Common myeloid progenitor, CD34-positive (primary cell): ENCODE data around the gene CCS.

Experiments used
- CTCF ChIA-PET: fragments of 350-600 bp; sonication (Branson Sonifier 250); formaldehyde crosslinking; loops from one replicate; lab custom pipeline; 2021; ENCODE audit warnings: antibody characterized with exemption; lab: Charles Lee
- POLR2A ChIA-PET: fragments of 350-600 bp; sonication (Branson Sonifier 250); formaldehyde crosslinking; loops from one replicate; lab custom pipeline; 2021; ENCODE audit warnings: antibody characterized with exemption; lab: Charles Lee
- DNase-seq, 3 donors: peaks; one replicate each; pipeline versions ENCODE4 v3.0.0 to v3.0.0-alpha.2; 2013
- H3K27ac ChIP-seq, 2 experiments: 1 replicate in 1 of 2; 2 replicates in 1 of 2; pipeline ENCODE4 v1.7.0; 2013; ENCODE audit warnings: inconsistent platforms in 2 of 2, low read length in 2 of 2, mild to moderate bottlenecking in 2 of 2, low read depth in 1 of 2, moderate library complexity in 1 of 2; ENCODE audit not compliant: severe bottlenecking in 2 of 2, insufficient read depth in 1 of 2, poor library complexity in 1 of 2
- H3K27me3 ChIP-seq, 5 experiments: replicated peaks in 2 of 5; 1 replicate in 3 of 5; 2 replicates in 2 of 5; pipeline versions ENCODE4 v1.6.1 to v1.7.0; 2013; ENCODE audit warnings: low read length in 4 of 5, mild to moderate bottlenecking in 2 of 5, moderate library complexity in 2 of 5, inconsistent platforms in 1 of 5; ENCODE audit not compliant: insufficient read depth in 5 of 5, control insufficient read depth in 4 of 5
- H3K36me3 ChIP-seq, 4 experiments: 1 replicate in 2 of 4; 2 replicates in 2 of 4; pipeline versions ENCODE4 v1.6.1 to v1.7.0; 2013; ENCODE audit warnings: low read length in 3 of 4, control low read depth in 1 of 4, mild to moderate bottlenecking in 1 of 4; ENCODE audit not compliant: control insufficient read depth in 4 of 4, insufficient read depth in 4 of 4
- H3K4me1 ChIP-seq, 4 experiments: 1 replicate in 3 of 4; 2 replicates in 1 of 4; pipeline versions ENCODE4 v1.6.1 to v1.7.1; 2013; ENCODE audit warnings: low read length in 3 of 4, mild to moderate bottlenecking in 3 of 4, control low read depth in 1 of 4, inconsistent platforms in 1 of 4, moderate library complexity in 1 of 4; ENCODE audit not compliant: control insufficient read depth in 4 of 4, insufficient read depth in 4 of 4; ENCODE audit errors: control extremely low read depth in 1 of 4
- H3K4me3 ChIP-seq, 7 experiments: 1 replicate in 4 of 7; 2 replicates in 3 of 7; pipeline versions ENCODE4 v1.5.1 to v1.7.0; 2013; ENCODE audit warnings: mild to moderate bottlenecking in 7 of 7, low read length in 6 of 7, moderate library complexity in 6 of 7, inconsistent platforms in 2 of 7, low read depth in 2 of 7, control low read depth in 1 of 7; ENCODE audit not compliant: insufficient read depth in 4 of 7, control insufficient read depth in 1 of 7; ENCODE audit errors: extremely low read depth in 1 of 7
- H3K9me3 ChIP-seq, 5 experiments: 1 replicate in 4 of 5; 2 replicates in 1 of 5; pipeline versions ENCODE4 v1.6.1 to v1.7.1; 2013; ENCODE audit warnings: low read length in 4 of 5, mild to moderate bottlenecking in 2 of 5, inconsistent platforms in 1 of 5, low read depth in 1 of 5, moderate library complexity in 1 of 5; ENCODE audit not compliant: control insufficient read depth in 4 of 5, insufficient read depth in 2 of 5; ENCODE audit errors: control extremely low read depth in 1 of 5
- WGBS: methylation state at CpG from one replicate; pipeline ENCODE4 v1.1.5; 2013; ENCODE audit not compliant: insufficient coverage; 5-methylcytosine and 5-hydroxymethylcytosine counted together

The CCS gene

GRCh38 chr11:66643745-66644437, 50.9 kb downstream of the CCS start:
- WGBS, result 96% methylated on average over 24 of the region's 24 CpGs

GRCh38 chr11:66646828-66647227, 53.8 kb downstream of the CCS start:
- peaks cover 29 to 87% (median 57%) of the 10 kb centered on the region in 4 experiments for H3K36me3 ChIP-seq
- POLR2A ChIA-PET, result no interaction called here
- peaks cover 6 to 16% (median 7%) of the 10 kb centered on the region in 4 experiments for H3K4me1 ChIP-seq
- DNase-seq, result no peak
- no peaks in the 10 kb centered on the region for H3K9me3 ChIP-seq
- H3K27ac ChIP-seq, result no peak overlapping the region
- 92% methylated on average over 2 of the region's 4 CpGs for WGBS
- H3K4me3 ChIP-seq, result no peak overlapping the region
- CTCF ChIA-PET, result interaction anchor here (0.8 to 2.1 kb wide), 7 partner anchors 9 to 139 kb away, joined by 3 to 5 read pairs (median 3); partner anchors contain the start of genes RBM4 and RBM4B
- H3K27me3 ChIP-seq, result no peaks in the 10 kb centered on the region

More at GRCh38 chr11:66643745-66644437, 50.9 kb downstream of the CCS start:
- peaks cover 27 to 45% (median 35%) of the 10 kb centered on the region in 4 experiments for H3K4me1 ChIP-seq
- peaks cover 23 to 86% (median 62%) of the 10 kb centered on the region in 4 experiments for H3K36me3 ChIP-seq
- POLR2A ChIA-PET, result interaction anchor here (0.6 to 0.7 kb wide), 2 partner anchors 22 to 27 kb away, joined by 3 read pairs; partner anchors contain the start of gene RBM14
- H3K27me3 ChIP-seq, result no peaks in the 10 kb centered on the region
- CTCF ChIA-PET, result interaction anchor here (2.6 kb wide), 1 partner anchor 64 kb away, joined by 11 read pairs; no protein-coding TSS in a partner anchor
- H3K9me3 ChIP-seq, result no peaks in the 10 kb centered on the region
- H3K27ac ChIP-seq, result no peak overlapping the region
- no peak overlapping the region for H3K4me3 ChIP-seq
- DNase-seq, result no peak

GRCh38 chr11:66649903-66650302, 56.9 kb downstream of the CCS start:
- Histone ChIP-seq H3K4me3 (no peak overlapping the region), H3K36me3 (peaks cover 24 to 74% (median 43%) of the 10 kb centered on the region in 4 experiments), H3K27me3 (no peaks in the 10 kb centered on the region), H3K4me1 (peaks cover 0 to 3% (median under 1%) of the 10 kb centered on the region in 4 experiments), H3K27ac (no peak overlapping the region), H3K9me3 (no peaks in the 10 kb centered on the region)
- ChIA-PET POLR2A (interaction anchor here (0.6 to 1.5 kb wide), 4 partner anchors 12 to 151 kb away, joined by 3 to 5 read pairs (median 4); partner anchors contain the start of gene RBM4), CTCF (interaction anchor here (0.9 to 2.2 kb wide), 4 partner anchors 11 to 107 kb away, joined by 3 to 8 read pairs (median 4); partner anchors contain the start of genes CCDC87, CCS, RBM4 and RBM4B)
- no peak for DNase-seq
- 100% methylated on average over 4 of the region's 5 CpGs for WGBS

- H3K9me3 ChIP-seq, result no peaks in the 10 kb centered on the region
- peaks cover 25 to 65% (median 35%) of the 10 kb centered on the region in 4 experiments for H3K36me3 ChIP-seq
- H3K4me1 ChIP-seq, result peaks cover 0 to 3% (median 0%) of the 10 kb centered on the region in 4 experiments
- no peak overlapping the region for H3K27ac ChIP-seq
- ChIA-PET POLR2A (interaction anchor here (0.7 to 0.9 kb wide), 2 partner anchors 13 to 27 kb away, joined by 3 to 4 read pairs; partner anchors contain the start of genes RBM4 and RBM4B), CTCF (interaction anchor here (1.2 kb wide), 1 partner anchor 72 kb away, joined by 3 read pairs; no protein-coding TSS in a partner anchor)
- H3K4me3 ChIP-seq, result no peak overlapping the region
- H3K27me3 ChIP-seq, result no peaks in the 10 kb centered on the region
- no peak for DNase-seq
- WGBS, result no CpG with 5 or more reads among the region's 2 CpGs
These were observed 58.0 kb downstream of the CCS start for GRCh38 chr11:66651016-66651415.

- no peak for DNase-seq
- no peak overlapping the region for H3K27ac ChIP-seq
- no peaks in the 10 kb centered on the region for H3K27me3 ChIP-seq
- H3K4me3 ChIP-seq, result no peak overlapping the region
- CTCF ChIA-PET, result interaction anchor here (0.9 to 1.3 kb wide), 4 partner anchors 8 to 60 kb away, joined by 3 read pairs; partner anchors contain the start of gene CCDC87
- H3K9me3 ChIP-seq, result no peaks in the 10 kb centered on the region
- POLR2A ChIA-PET, result interaction anchor here (1.1 kb wide), 1 partner anchor 14 kb away, joined by 3 read pairs; the partner anchor contains the start of gene RBM4
- peaks cover 14 to 55% (median 24%) of the 10 kb centered on the region in 4 experiments for H3K36me3 ChIP-seq
- no peaks in the 10 kb centered on the region for H3K4me1 ChIP-seq
- 98% methylated on average over 6 of the region's 7 CpGs for WGBS
These were observed 59.7 kb downstream of the CCS start for GRCh38 chr11:66652651-66653050.

GRCh38 chr11:66653123-66653522, 60.1 kb downstream of the CCS start:
- Histone ChIP-seq H3K4me3 (no peak overlapping the region), H3K36me3 (peaks cover 14 to 55% (median 22%) of the 10 kb centered on the region in 4 experiments), H3K4me1 (no peaks in the 10 kb centered on the region), H3K27ac (no peak overlapping the region), H3K27me3 (no peaks in the 10 kb centered on the region), H3K9me3 (no peaks in the 10 kb centered on the region)
- DNase-seq, result no peak
- ChIA-PET CTCF (interaction anchor here (0.7 to 1.3 kb wide), 5 partner anchors 7 to 75 kb away, joined by 3 read pairs; no protein-coding TSS in a partner anchor), POLR2A (interaction anchor here (1.1 kb wide), 1 partner anchor 14 kb away, joined by 3 read pairs; the partner anchor contains the start of gene RBM4)
- 98% methylated on average over 4 of the region's 6 CpGs for WGBS
